ENCODE results near the gene UQCR11.

UQCR11 gene

DNA sequence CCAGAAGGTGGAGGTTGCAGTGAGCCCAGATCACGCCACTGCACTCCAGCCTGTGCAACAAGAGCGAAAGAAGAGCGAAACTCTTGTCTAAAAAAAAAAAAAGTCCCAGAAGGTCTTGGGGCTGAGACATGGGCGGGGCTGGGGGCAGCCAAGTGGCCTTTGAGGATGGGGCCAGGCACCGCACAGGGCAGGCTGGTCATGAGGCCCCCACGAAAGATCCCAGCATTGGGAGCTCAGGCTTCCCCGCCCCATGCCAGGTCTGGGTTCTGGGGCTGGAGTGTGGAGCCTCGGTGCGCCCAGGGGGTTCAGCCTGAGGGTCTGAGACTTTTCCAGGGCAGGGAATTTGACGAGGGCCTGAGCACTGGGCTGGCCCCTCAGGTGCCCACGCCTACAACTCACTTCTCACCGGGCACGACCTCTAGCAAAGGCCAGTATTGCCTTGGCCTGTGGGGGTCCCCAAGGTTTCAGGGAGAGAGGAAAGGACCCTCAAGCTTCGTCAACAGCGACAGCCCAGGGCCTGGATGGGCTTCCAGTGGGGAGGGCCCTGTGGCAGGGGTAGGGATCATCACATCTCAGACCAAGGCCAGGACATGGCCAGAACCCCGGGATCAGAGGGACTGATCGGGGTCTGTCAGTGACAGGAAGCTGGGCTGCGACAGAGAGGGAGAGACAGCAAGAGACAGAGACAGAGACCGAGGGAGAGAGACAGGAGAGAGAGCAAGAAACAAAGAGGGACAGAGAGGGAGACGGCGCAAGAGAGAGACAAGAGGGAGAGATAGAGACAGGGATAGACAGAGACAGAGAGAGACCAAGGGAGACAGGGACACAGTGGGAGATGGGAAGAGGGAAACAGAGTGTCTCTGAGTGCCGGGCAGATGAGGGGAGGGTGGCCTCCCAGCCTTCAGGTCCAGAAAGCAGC is 29.7 kb downstream of the UQCR11 start:
- Histone ChIP-seq H3K27me3 (ENCODE audit: low read depth, low read length) (no peaks in the 10 kb centered on the region), H2AFZ (ENCODE audit: low read depth, low read length) (no peak overlapping the region), H3K79me2 (ENCODE audit: low read length) (no peaks in the 10 kb centered on the region), H3K4me1 (ENCODE audit: low read length) (no peaks in the 10 kb centered on the region), H3K9me3 (ENCODE audit: insufficient read depth, low read length) (no peaks in the 10 kb centered on the region), H3K27ac (ENCODE audit: low read length) (no peak overlapping the region), H3K36me3 (replicated peaks; ENCODE audit: low read depth, low read length) (peaks cover 24% of the 10 kb centered on the region), H3K4me2 (ENCODE audit: low read length) (no peak overlapping the region), H4K20me1 (ENCODE audit: insufficient read depth, low read length) (no peaks in the 10 kb centered on the region), H3K4me3 (ENCODE audit: low read length) (no peak overlapping the region), H3K9ac (ENCODE audit: low read length) (no peak overlapping the region)
- TF ChIP-seq, protein P1, sequence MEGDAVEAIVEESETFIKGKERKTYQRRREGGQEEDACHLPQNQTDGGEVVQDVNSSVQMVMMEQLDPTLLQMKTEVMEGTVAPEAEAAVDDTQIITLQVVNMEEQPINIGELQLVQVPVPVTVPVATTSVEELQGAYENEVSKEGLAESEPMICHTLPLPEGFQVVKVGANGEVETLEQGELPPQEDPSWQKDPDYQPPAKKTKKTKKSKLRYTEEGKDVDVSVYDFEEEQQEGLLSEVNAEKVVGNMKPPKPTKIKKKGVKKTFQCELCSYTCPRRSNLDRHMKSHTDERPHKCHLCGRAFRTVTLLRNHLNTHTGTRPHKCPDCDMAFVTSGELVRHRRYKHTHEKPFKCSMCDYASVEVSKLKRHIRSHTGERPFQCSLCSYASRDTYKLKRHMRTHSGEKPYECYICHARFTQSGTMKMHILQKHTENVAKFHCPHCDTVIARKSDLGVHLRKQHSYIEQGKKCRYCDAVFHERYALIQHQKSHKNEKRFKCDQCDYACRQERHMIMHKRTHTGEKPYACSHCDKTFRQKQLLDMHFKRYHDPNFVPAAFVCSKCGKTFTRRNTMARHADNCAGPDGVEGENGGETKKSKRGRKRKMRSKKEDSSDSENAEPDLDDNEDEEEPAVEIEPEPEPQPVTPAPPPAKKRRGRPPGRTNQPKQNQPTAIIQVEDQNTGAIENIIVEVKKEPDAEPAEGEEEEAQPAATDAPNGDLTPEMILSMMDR (IDR thresholded peaks at IDR 0.05; ENCODE audit: low read depth, low read length) = no peak
- no peak for TF ChIP-seq EZH2phosphoT487 (IDR thresholded peaks at IDR 0.05; ENCODE audit: low read depth)

DNA sequence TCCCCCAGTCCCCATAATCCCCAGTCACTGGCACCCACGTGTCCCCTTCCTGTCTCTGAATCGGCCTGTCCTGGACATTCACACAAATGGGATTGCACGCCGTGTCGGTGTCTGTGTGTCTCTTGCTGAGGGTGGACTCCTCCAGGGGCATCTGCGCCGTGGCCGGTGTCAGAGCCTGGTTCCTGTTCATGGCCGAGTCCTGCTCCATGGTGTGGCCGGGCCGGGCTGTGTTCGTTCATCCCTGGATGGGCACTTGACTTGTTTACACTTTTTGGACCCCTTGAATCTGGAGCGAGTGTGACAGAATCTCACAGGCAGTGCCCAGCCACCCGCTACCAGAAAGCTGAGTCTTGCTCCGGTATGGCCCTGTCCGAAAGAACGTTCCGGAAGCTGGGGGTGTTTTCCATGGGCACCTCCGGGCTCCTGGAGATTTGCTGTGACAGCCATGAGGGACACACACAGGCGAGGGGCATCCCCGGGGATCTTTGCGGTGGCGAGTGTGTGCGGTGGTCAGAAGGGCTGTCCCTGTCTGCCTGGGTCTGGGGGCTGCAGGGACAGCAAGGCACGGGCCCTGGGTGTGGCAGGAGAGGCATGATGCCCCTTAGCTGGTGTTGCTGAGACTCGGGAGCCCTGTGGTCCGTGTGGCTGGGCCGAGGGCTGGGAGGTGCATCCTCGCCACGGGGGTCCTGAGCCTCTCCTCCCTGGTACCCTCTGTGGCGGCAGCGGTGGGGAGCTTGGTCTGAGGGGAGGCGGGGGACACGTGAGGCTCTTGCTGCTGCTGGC is 30.7 kb downstream of the UQCR11 start:
- H3K4me2 ChIP-seq (ENCODE audit: low read length) = no peak overlapping the region
- TF ChIP-seq, protein P1 (IDR thresholded peaks at IDR 0.05; ENCODE audit: low read depth, low read length) = no peak
- no peak for TF ChIP-seq EZH2phosphoT487 (IDR thresholded peaks at IDR 0.05; ENCODE audit: low read depth)

DNA sequence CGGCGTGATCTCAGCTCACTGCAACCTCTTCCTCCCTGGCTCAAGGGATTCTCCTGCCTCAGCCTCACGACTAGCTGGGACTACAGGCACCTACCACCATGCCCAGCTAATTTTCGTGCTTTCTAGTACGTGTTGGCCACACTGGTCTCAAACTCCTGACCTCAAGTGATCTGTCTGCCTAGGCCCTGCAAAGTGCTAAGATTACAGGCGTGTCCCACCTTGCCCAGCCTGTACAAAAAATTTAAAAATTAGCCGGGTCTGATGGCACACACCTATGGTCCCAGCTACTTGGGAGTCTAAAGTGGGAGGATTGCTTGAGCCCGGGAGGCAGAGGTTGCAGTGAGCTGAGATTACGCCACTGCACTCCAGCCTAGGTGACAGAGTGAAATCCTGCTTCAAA is 32.5 kb downstream of the UQCR11 start:
- Histone ChIP-seq H3K9me3 (ENCODE audit: insufficient read depth, low read length) (no peaks in the 10 kb centered on the region), H3K9ac (ENCODE audit: low read length) (no peak overlapping the region), H3K36me3 (replicated peaks; ENCODE audit: low read depth, low read length) (peaks cover 3% of the 10 kb centered on the region), H3K27me3 (ENCODE audit: low read depth, low read length) (no peaks in the 10 kb centered on the region), H4K20me1 (ENCODE audit: insufficient read depth, low read length) (no peaks in the 10 kb centered on the region), H3K4me3 (ENCODE audit: low read length) (no peak overlapping the region), H2AFZ (ENCODE audit: low read depth, low read length) (no peak overlapping the region), H3K4me2 (ENCODE audit: low read length) (no peak overlapping the region), H3K4me1 (ENCODE audit: low read length) (no peaks in the 10 kb centered on the region), H3K79me2 (ENCODE audit: low read length) (no peaks in the 10 kb centered on the region), H3K27ac (ENCODE audit: low read length) (no peak overlapping the region)
- no peak for TF ChIP-seq EZH2phosphoT487 (IDR thresholded peaks at IDR 0.05; ENCODE audit: low read depth)

More for the DNA sequence above, 30.7 kb downstream of the UQCR11 start:
- Histone ChIP-seq H3K36me3 (replicated peaks; ENCODE audit: low read depth, low read length) (peaks cover 14% of the 10 kb centered on the region), H2AFZ (ENCODE audit: low read depth, low read length) (no peak overlapping the region), H4K20me1 (ENCODE audit: insufficient read depth, low read length) (no peaks in the 10 kb centered on the region), H3K27me3 (ENCODE audit: low read depth, low read length) (no peaks in the 10 kb centered on the region), H3K9me3 (ENCODE audit: insufficient read depth, low read length) (no peaks in the 10 kb centered on the region), H3K27ac (ENCODE audit: low read length) (no peak overlapping the region), H3K79me2 (ENCODE audit: low read length) (no peaks in the 10 kb centered on the region), H3K4me1 (ENCODE audit: low read length) (no peaks in the 10 kb centered on the region), H3K4me3 (ENCODE audit: low read length) (no peak overlapping the region), H3K9ac (ENCODE audit: low read length) (no peak overlapping the region)

DNA sequence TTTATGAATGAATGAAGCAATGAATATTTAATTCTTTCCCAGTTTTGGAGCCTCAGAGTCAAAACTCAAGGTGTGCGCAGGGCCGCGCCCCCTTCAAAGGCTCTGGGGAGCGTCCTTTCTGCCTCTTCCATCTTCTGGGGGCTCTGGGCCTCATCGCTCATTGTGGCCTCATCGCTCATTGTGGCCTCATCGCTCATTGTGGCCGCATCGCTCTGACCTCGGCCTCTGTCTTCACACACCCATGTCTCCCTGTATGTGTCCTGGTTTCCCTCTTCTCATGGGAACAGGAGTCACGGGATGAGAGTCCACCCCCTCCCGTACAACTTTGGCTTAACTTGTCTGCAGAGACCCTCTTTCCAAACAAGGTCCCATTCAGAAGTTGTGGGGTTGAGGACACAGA is 33.9 kb downstream of the UQCR11 start:
- no peak overlapping the region for H3K4me3 ChIP-seq (ENCODE audit: low read length)
- H3K27me3 ChIP-seq (ENCODE audit: low read depth, low read length) = no peaks in the 10 kb centered on the region
- no peaks in the 10 kb centered on the region for H4K20me1 ChIP-seq (ENCODE audit: insufficient read depth, low read length)
- H3K9ac ChIP-seq (ENCODE audit: low read length) = no peak overlapping the region
- H2AFZ ChIP-seq (ENCODE audit: low read depth, low read length) = no peak overlapping the region
- H3K4me2 ChIP-seq (ENCODE audit: low read length) = no peak overlapping the region
- H3K79me2 ChIP-seq (ENCODE audit: low read length) = no peaks in the 10 kb centered on the region
- TF ChIP-seq EZH2phosphoT487 (IDR thresholded peaks at IDR 0.05; ENCODE audit: low read depth) = no peak
- TF ChIP-seq, protein P1 (IDR thresholded peaks at IDR 0.05; ENCODE audit: low read depth, low read length) = no peak
- H3K36me3 ChIP-seq (replicated peaks; ENCODE audit: low read depth, low read length) = no peaks in the 10 kb centered on the region
- no peaks in the 10 kb centered on the region for H3K9me3 ChIP-seq (ENCODE audit: insufficient read depth, low read length)
- no peak overlapping the region for H3K27ac ChIP-seq (ENCODE audit: low read length)
- no peaks in the 10 kb centered on the region for H3K4me1 ChIP-seq (ENCODE audit: low read length)
